ENCODE measurements around the gene TMEM92. TPM values are rescaled to one million over a fixed set of nuclear protein-coding genes. Genes with fewer than 3 reads are reported as not detected.

The TMEM92 gene
- total RNA-seq, 1 donor from 2014 or later = not detected

DNA sequence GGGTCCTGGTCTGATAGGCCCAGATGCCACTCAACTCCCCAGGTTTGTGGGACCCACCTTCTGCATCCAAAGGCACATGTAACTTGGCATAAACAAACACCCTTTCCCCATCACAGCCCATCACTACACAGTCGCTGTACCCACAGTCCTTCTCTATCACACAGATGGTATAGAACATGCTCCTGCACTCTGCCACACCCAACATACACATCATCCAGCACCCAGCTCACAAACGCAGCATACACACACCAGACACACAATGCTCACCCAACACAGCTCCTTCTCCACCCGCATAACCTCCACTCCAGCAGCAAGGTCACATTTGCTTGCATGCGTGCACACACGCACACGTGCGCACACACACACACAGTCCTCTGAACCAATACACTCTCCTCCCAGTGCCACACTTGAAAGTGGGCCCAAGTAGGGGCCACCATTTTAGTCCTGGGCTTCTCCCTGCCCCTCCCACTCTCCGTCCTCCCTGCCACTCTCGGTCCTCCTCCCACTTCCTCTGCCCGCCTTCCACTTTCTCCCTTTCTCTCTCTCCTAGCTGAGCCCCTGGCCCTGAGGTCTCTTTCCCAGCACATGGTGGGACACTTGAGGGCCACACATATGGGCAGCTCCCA, 8.5 kb upstream of the TMEM92 start:
- Mint-ChIP-seq H3K27ac (no peak overlapping the region), H3K27me3 (peaks cover 26% of the 10 kb centered on the region), H3K36me3 (ENCODE audit: low read depth) (no peaks in the 10 kb centered on the region), H3K9me3 (no peaks in the 10 kb centered on the region), H3K4me3 (no peak overlapping the region), H3K4me1 (no peaks in the 10 kb centered on the region)
- peak; percentile 12 for DNase-seq
- intact Hi-C loops (cut with micrococcal nuclease) = no loop called here
- ChIA-PET POLR2A (no interaction called here), CTCF (interaction anchor here (1.0 to 3.1 kb wide), 2 partner anchors 65 to 66 kb away, joined by 3 to 23 read pairs; partner anchors contain the start of gene COL1A1)
- ATAC-seq (ENCODE audit: low read depth) = no peak
- TF ChIP-seq, protein P1, sequence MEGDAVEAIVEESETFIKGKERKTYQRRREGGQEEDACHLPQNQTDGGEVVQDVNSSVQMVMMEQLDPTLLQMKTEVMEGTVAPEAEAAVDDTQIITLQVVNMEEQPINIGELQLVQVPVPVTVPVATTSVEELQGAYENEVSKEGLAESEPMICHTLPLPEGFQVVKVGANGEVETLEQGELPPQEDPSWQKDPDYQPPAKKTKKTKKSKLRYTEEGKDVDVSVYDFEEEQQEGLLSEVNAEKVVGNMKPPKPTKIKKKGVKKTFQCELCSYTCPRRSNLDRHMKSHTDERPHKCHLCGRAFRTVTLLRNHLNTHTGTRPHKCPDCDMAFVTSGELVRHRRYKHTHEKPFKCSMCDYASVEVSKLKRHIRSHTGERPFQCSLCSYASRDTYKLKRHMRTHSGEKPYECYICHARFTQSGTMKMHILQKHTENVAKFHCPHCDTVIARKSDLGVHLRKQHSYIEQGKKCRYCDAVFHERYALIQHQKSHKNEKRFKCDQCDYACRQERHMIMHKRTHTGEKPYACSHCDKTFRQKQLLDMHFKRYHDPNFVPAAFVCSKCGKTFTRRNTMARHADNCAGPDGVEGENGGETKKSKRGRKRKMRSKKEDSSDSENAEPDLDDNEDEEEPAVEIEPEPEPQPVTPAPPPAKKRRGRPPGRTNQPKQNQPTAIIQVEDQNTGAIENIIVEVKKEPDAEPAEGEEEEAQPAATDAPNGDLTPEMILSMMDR (IDR thresholded peaks at IDR 0.05) = no peak

DNA sequence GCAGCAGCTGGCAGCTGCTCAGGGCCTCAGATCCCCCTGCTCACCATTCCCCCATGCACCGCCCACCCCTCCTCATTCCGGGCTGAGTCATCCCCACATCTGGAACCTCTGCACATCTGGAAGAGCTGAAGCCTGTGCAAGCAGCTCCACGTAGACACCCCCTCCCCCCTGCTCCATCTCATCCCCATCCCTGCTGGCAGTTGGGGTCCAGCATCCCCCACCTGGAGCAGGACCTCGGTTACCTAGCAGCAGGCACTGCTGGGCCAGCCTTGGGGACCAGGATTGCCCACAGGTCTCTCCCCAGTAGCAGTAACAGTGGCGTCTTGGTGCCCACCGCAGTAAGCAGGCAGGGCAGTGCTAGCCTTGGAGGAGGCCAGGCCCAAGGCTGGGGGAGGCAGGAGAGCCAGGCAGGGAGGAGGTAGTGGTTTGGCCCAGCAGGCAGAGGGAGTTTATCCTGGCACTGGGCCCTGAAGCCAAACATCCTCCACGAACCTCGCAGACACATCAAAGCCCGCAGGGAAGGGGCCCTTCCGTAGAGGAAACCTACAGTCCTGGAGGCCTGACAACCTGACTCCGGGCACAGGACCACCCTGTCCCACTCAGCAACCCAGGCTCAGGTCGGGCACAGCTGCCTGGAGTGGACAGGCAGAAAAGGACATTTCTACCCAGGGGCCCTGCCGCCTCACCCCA, 7.7 kb upstream of the TMEM92 start:
- Mint-ChIP-seq H3K27me3 (peaks cover 19% of the 10 kb centered on the region), H3K9me3 (no peaks in the 10 kb centered on the region), H3K4me1 (no peaks in the 10 kb centered on the region), H3K4me3 (no peak overlapping the region), H3K27ac (no peak overlapping the region), H3K36me3 (ENCODE audit: low read depth) (no peaks in the 10 kb centered on the region)
- intact Hi-C loops (cut with micrococcal nuclease) = no loop called here
- CTCF ChIA-PET = interaction anchor here (3.1 kb wide), 1 partner anchor 65 kb away, joined by 23 read pairs; the partner anchor contains the start of gene COL1A1
- DNase-seq = peak; percentile 7
- POLR2A ChIA-PET = no interaction called here
- ATAC-seq (ENCODE audit: low read depth) = no peak
- TF ChIP-seq, protein P1 (IDR thresholded peaks at IDR 0.05) = no peak

DNA sequence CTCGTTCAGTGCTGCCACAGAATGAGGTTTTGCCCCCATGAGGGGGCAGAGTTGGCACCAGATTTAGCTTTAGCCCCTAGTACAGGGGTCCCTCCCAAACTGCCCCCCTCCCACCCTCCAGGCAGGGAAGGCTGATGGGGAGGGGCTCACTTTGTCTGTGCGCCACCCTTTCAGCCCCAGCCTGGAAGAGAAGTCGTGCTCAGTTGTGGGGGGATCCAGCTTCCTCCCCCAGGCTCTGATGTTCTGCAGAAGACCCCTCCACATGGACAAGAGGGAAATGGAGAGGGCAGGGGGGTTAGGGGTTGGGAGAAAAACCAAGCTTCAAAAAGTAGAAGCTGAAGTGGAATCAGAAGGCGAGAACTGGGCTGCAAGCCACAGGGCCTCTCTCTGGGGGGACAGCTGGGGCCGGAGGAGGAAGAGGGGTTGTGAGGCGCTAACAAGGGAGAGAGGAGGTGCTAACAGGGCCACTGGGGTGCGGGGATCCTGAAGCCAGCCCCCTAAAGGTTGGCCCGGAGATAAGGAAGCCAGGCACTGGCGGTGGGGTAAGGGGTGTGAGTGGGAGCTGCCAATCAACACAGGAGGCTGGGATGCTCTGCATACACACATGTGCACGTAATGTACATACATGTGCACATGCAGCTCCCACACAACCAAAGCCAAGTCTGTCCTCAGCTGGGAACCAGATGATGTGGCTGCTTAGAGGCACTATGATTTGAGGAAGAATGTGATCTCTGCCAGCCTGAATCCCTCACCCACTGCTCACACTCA, 7.0 kb upstream of the TMEM92 start:
- CTCF ChIA-PET = interaction anchor here (0.9 to 3.1 kb wide), 2 partner anchors 66 to 214 kb away, joined by 3 to 23 read pairs; partner anchors contain the start of gene COL1A1
- H3K4me1 Mint-ChIP-seq = no peaks in the 10 kb centered on the region
- H3K27ac Mint-ChIP-seq = no peak overlapping the region
- H3K36me3 Mint-ChIP-seq (ENCODE audit: low read depth) = no peaks in the 10 kb centered on the region
- no peak overlapping the region for H3K4me3 Mint-ChIP-seq
- DNase-seq (peak; percentile 13), ATAC-seq (ENCODE audit: low read depth) (no peak)
- POLR2A ChIA-PET = no interaction called here
- intact Hi-C loops (cut with micrococcal nuclease) = no loop called here
- peaks cover 20% of the 10 kb centered on the region for H3K27me3 Mint-ChIP-seq
- TF ChIP-seq, protein P1 (IDR thresholded peaks at IDR 0.05) = no peak
- H3K9me3 Mint-ChIP-seq = no peaks in the 10 kb centered on the region

DNA sequence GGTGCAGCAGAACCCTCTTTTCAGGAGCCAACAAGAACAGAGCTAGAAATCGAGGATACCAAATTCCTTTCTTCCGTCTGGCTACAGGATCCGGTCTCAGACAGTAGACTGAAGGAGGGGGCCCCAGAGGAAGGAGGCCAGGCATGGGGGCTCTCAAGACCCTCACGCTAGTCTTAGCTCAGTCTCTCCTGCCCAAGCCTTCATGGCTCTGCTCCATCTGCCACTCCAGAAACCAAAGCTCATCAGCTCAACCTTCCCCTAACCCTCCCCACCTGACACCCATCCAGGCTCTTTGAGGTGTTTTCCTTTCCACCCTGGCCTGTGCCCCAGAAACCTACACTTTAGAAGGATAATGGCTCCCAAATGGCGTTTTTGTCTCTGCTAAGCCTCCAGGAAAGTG, 6.2 kb upstream of the TMEM92 start:
- CTCF ChIA-PET = interaction anchor here (0.9 to 3.1 kb wide), 2 partner anchors 67 to 213 kb away, joined by 3 to 23 read pairs; partner anchors contain the start of gene COL1A1
- H3K27me3 Mint-ChIP-seq = peaks cover 24% of the 10 kb centered on the region
- H3K4me3 Mint-ChIP-seq = no peak overlapping the region
- intact Hi-C loops (cut with micrococcal nuclease) = no loop called here
- DNase-seq = peak; percentile 4
- H3K36me3 Mint-ChIP-seq (ENCODE audit: low read depth) = no peaks in the 10 kb centered on the region
- POLR2A ChIA-PET = no interaction called here
- H3K27ac Mint-ChIP-seq = no peak overlapping the region
- ATAC-seq (ENCODE audit: low read depth) = no peak
- no peaks in the 10 kb centered on the region for H3K9me3 Mint-ChIP-seq
- TF ChIP-seq, protein P1 (IDR thresholded peaks at IDR 0.05) = no peak
- peaks cover 6% of the 10 kb centered on the region for H3K4me1 Mint-ChIP-seq

All from activated B cell treated with CpG ODN at 0.5 μM for 24 hours (primary cell).